Measurements from ENCODE around the gene CACUL1. TPM values are rescaled to one million over a fixed set of nuclear protein-coding genes. Genes with fewer than 3 reads are reported as not detected.
A peak's percentile ranks its signal among the peaks of the same experiment; 100 is the strongest.

Gene CACUL1
- total RNA-seq, 1 experiment from 2014 or later, result 31.9 TPM

DNA sequence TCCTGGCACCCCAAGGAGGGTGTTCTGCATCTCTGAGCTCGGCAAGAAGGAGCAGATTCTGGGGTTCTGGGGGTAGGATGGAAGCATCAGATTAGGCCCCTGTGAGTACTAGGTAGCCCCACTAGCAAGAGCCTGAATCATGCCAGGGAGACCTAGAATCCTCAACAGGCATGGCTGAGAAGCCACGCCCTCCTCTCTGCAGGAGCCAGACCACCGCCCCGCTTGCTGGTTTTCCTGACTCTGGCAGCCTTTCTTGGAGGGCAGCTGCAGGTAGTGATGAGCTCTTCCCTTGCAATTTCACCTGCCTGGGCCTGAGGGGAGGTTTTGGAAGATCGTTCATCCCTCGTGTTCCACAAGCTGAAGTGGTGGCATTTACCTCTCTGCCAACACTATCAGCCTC, 90.4 kb downstream of the CACUL1 start:
- no peak for DNase-seq (ENCODE audit: low spot score)
- no TSS peak for BruUV-seq (replicated peaks)
- Histone ChIP-seq H3K4me3 (ENCODE audit: low read depth, low read length, poor library complexity, severe bottlenecking) (no peak overlapping the region), H3K36me3 (ENCODE audit: insufficient read depth, low read length, poor library complexity, severe bottlenecking) (no peaks in the 10 kb centered on the region), H3K9me3 (ENCODE audit: low read depth, low read length, poor library complexity, severe bottlenecking) (no peaks in the 10 kb centered on the region), H3K27ac (ENCODE audit: low read depth, low read length, poor library complexity, severe bottlenecking) (no peak overlapping the region), H3K27me3 (replicated peaks; ENCODE audit: insufficient read depth, low read depth, low read length, poor library complexity) (peaks cover 49% of the 10 kb centered on the region), H3K4me1 (ENCODE audit: insufficient read depth, low read length, poor library complexity, severe bottlenecking) (peaks cover 6% of the 10 kb centered on the region)
- ChIA-PET POLR2A (ENCODE audit: low non-redundant PET) (no interaction called here), CTCF (no interaction called here)
- intact Hi-C loops (cut with micrococcal nuclease; ENCODE audit: unreplicated experiment), result no loop called here
- TF ChIP-seq, protein P1, sequence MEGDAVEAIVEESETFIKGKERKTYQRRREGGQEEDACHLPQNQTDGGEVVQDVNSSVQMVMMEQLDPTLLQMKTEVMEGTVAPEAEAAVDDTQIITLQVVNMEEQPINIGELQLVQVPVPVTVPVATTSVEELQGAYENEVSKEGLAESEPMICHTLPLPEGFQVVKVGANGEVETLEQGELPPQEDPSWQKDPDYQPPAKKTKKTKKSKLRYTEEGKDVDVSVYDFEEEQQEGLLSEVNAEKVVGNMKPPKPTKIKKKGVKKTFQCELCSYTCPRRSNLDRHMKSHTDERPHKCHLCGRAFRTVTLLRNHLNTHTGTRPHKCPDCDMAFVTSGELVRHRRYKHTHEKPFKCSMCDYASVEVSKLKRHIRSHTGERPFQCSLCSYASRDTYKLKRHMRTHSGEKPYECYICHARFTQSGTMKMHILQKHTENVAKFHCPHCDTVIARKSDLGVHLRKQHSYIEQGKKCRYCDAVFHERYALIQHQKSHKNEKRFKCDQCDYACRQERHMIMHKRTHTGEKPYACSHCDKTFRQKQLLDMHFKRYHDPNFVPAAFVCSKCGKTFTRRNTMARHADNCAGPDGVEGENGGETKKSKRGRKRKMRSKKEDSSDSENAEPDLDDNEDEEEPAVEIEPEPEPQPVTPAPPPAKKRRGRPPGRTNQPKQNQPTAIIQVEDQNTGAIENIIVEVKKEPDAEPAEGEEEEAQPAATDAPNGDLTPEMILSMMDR (conservative IDR thresholded peaks at IDR 0.05; ENCODE audit: low read depth, low read length), result no peak

DNA sequence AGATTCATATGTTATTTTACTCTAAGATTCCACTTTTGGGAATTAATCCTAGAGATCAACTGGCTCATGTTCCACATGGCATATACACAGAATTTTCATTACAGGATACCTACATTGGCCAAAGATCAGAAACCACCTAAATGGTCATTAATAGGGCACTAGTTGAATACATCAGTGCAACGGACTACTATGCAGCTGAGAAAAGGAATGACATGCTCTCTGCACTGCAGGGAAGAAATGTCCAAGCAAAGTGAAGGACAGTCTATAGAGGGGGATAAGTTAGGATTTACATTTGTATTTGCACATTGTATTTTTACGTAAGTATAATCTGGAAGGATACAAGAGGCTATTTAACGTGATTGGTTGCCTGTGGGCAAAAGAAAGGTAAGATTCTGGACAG, 91.6 kb downstream of the CACUL1 start:
- Histone ChIP-seq H3K9me3 (ENCODE audit: low read depth, low read length, poor library complexity, severe bottlenecking) (no peaks in the 10 kb centered on the region), H3K27me3 (replicated peaks; ENCODE audit: insufficient read depth, low read depth, low read length, poor library complexity) (peaks cover 49% of the 10 kb centered on the region), H3K4me3 (ENCODE audit: low read depth, low read length, poor library complexity, severe bottlenecking) (no peak overlapping the region), H3K4me1 (ENCODE audit: insufficient read depth, low read length, poor library complexity, severe bottlenecking) (no peaks in the 10 kb centered on the region), H3K36me3 (ENCODE audit: insufficient read depth, low read length, poor library complexity, severe bottlenecking) (no peaks in the 10 kb centered on the region), H3K27ac (ENCODE audit: low read depth, low read length, poor library complexity, severe bottlenecking) (no peak overlapping the region)
- POLR2A ChIA-PET (ENCODE audit: low non-redundant PET), result no interaction called here
- intact Hi-C loops (cut with micrococcal nuclease; ENCODE audit: unreplicated experiment), result no loop called here
- DNase-seq (ENCODE audit: low spot score), result no peak
- BruUV-seq (replicated peaks), result no TSS peak
- no peak for TF ChIP-seq EZH2 (IDR thresholded peaks at IDR 0.05; ENCODE audit: borderline replicate concordance, low read depth, low read length, poor library complexity, severe bottlenecking)
- TF ChIP-seq, protein P1 (conservative IDR thresholded peaks at IDR 0.05; ENCODE audit: low read depth, low read length), result no peak
- CTCF ChIA-PET, result no interaction called here

DNA sequence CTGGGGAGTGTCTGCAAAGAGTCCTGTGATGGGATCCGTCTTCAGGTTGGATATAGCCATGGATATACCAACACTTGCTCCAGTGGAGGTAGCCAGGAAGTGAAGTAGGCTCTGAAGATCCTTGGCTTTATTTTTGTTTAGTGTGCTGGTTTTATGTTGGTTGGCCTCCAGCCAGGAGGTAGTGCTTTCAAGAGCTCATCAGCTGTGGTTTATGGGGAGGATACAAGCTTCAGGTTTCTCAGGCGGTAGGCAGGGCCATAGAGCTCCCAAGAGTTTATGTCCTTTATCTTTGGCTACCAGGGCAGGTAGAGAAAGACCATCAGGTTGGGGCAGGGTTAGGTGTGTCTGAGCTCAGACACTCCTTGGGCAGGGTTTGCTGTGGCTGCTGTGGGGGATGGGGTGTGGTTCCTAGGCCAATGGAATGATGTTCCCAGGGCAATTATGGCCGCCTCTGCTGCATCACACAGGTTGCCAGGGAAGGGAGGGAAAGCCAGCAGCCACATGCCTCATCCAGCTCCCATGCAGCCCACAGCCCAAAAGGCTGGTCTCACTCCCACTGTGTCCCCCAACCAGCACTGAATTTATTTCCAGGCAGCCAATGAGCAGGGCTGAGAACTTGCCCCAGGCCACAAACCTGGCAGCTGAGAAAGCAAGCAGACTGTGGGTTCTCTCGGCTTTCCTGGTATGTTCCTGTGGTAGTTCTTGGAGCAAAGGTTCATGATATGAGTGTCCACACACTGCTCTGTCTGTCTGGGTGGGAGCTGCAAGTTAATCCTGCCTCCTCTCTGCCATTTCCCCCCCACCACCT, 92.3 kb downstream of the CACUL1 start:
- DNase-seq (ENCODE audit: low spot score), result peak; percentile 14
- CTCF ChIA-PET, result no interaction called here
- Histone ChIP-seq H3K4me3 (ENCODE audit: low read depth, low read length, poor library complexity, severe bottlenecking) (no peak overlapping the region), H3K9me3 (ENCODE audit: low read depth, low read length, poor library complexity, severe bottlenecking) (no peaks in the 10 kb centered on the region), H3K27ac (ENCODE audit: low read depth, low read length, poor library complexity, severe bottlenecking) (no peak overlapping the region), H3K4me1 (ENCODE audit: insufficient read depth, low read length, poor library complexity, severe bottlenecking) (no peaks in the 10 kb centered on the region), H3K27me3 (replicated peaks; ENCODE audit: insufficient read depth, low read depth, low read length, poor library complexity) (peaks cover 51% of the 10 kb centered on the region), H3K36me3 (ENCODE audit: insufficient read depth, low read length, poor library complexity, severe bottlenecking) (no peaks in the 10 kb centered on the region)
- no TSS peak for BruUV-seq (replicated peaks)
- POLR2A ChIA-PET (ENCODE audit: low non-redundant PET), result no interaction called here
- no peak for TF ChIP-seq EZH2 (IDR thresholded peaks at IDR 0.05; ENCODE audit: borderline replicate concordance, low read depth, low read length, poor library complexity, severe bottlenecking)
- TF ChIP-seq, protein P1 (conservative IDR thresholded peaks at IDR 0.05; ENCODE audit: low read depth, low read length), result no peak
- intact Hi-C loops (cut with micrococcal nuclease; ENCODE audit: unreplicated experiment), result no loop called here

Data from A673 (cell line).